SK-N-MC (cell line): ENCODE results near the gene PRPS2.

Experiments used
- EZH2 ChIP-seq: fragments of 200-600 bp; sonication (generic); IDR thresholded peaks from one replicate; pipeline ENCODE4 v1.6.1; 2017; ENCODE audit warnings: antibody characterized with exemption
- POLR2AphosphoS5 ChIP-seq: IDR thresholded peaks from 2 replicates; pipeline ENCODE4 v1.6.1; 2012; ENCODE audit warnings: mild to moderate bottlenecking, low read depth, low read length, borderline replicate concordance

DNA sequence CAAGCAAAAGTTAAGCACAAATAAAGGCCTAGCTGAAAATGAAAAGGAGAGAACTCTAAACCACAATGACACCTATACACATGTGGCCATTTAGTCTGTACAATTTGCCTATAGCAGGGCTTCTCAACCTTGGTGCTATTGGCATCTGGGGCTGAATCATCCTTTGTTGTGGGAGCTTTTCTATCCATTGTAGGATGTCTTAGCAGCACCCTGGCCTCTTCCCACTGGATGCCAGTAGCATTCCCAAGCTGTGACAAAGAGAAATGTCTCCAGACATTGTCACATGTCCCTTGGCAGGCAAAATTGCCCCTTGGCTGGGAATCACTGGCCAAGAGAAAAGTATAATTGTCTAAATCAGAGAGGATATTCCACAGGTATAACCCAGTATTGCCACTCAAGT, 13.5 kb upstream of the PRPS2 start:
- no peak for TF ChIP-seq EZH2
- TF ChIP-seq POLR2AphosphoS5: no peak
